GM21360 (cell line): Measurements from ENCODE around the gene WIPF3.

Experiments used
- ATAC-seq: cut with Tn5 transposase; IDR thresholded peaks from one replicate; pipeline ENCODE4 v1.9.1; 2021; ENCODE audit warnings: mild to moderate bottlenecking, moderate library complexity; ENCODE audit not compliant: unreplicated experiment

WIPF3 gene

GRCh38 chr7:29806208-29806994 lies at the start of gene WIPF3:
Gene WIPF3 (plus strand): TSS chr7:29806508. CDS start chr7:29834725, 28,217 bp downstream.
- no peak for ATAC-seq

DNA sequence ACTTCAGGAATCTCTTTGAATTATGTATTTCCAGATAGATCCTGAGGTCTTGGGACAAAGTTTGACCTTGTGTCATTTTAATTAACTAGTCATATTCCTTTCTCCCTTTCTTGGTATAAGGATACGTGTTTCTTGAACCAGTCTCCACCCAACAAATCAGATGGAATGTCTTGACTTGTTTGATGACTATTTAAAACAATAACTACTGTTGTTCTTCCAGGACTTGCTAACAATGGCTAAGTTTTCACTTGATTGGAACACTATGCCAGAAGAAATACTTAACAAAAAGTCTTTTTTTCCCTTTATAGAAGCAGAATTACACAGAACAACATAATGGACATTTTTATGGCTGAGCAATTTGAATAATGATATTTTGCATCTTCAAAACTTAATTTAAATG lies 43.0 kb upstream of the WIPF3 start:
- ATAC-seq = no peak

DNA sequence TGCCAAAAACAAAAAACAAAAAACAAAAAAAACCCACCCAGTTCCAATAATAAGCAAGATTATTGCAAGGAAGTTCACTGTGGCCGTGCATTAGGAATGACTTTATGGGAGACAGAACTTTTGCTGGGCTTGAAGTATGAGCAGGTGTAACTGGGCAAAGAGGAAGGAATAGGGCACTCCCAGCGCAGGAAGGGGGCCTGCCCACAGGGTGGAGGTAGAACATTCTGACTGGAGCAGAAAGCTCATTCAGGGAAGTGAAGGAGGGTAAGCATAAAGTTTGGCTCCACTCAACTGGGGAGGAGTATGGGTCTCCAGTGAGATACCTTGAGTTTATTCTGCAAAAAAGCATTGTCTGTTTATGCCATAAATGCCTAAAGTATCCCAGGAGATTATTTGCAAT lies 42.1 kb upstream of the WIPF3 start:
- no peak for ATAC-seq

DNA sequence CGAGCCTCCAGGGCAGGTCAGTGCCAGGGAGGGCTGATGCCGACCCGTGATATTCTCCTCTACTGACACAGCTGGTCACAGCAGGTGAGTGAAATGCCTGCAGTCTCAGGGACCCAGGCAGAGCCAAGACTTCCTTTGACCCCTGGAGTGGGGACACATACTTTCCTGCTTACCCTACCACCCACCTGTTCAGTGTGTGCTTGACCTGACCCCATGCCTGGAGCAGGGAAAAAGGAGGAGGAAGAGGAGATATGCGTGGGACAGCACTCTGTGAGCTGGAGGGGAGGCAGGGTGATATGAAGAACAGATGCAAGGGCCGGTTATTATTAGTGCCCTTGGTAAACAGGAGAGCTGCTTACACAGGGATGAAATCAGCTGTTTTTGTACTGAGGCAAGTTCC lies 40.8 kb upstream of the WIPF3 start:
- ATAC-seq = no peak

- no peak for ATAC-seq
Observed at GRCh38 chr7:29770371-29770770, 35.9 kb upstream of the WIPF3 start.

DNA sequence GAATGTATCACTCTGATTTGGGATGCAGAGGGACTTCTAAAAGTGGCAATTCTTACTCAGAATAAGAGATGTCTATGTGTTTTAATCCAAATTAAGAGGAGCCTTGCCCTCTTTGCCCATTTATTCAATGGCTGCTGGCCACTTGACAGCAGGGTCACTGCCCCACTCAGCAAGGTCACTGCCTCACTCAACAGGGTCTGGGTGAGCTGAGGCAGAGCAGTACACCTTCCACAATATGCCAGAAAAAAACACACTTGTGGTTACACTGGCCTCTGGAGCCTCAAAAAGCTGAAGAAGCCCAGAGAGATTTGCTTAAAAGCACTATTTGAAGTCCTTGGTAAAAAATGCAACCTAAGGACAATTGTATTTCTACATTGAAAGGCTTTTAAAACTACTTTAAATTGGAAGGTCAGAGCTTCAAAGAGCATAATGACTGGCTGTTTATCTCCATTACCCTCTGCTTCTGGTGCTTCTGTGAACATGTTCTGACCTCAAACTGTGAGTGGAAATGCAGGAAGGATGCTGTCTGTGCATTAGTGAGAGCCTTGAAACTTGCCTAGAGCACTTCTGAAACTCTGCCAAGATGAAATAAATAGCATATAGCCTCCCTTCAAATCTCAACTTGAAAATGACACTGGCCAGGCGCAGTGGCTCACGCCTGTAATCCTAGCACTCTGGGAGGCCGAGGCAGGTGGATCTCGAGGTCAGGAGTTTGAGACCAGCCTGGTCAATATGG lies 35.1 kb upstream of the WIPF3 start:
- ATAC-seq = no peak

GRCh38 chr7:29779017-29779416 lies 27.3 kb upstream of the WIPF3 start:
- no peak for ATAC-seq

- no peak for ATAC-seq
Observed at GRCh38 chr7:29780346-29780745, 26.0 kb upstream of the WIPF3 start.

GRCh38 chr7:29783671-29784070 lies 22.6 kb upstream of the WIPF3 start:
- ATAC-seq = no peak

DNA sequence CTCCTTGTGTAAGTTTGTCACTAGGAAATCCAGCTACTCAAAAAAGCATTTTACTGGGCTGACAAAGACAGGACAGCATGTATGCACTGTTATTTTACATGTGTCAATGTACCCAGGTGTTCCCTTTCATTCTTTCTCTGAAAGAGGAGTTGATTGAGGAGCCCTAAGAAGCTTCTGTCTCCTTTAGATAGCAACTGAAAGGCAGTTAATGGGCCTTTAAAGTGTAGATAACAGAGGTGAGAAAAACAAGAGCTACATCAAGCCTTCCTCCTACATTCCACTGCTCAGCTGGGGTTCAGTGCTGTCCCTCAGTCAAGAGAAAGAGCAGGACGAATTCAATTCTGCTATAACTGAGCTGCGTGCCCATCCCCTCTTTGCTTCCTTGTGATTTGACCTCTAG lies 12.8 kb upstream of the WIPF3 start:
- ATAC-seq = no peak

GRCh38 chr7:29794959-29795629 lies 11.2 kb upstream of the WIPF3 start:
- no peak for ATAC-seq

GRCh38 chr7:29795696-29796580 lies 10.4 kb upstream of the WIPF3 start:
- no peak for ATAC-seq

DNA sequence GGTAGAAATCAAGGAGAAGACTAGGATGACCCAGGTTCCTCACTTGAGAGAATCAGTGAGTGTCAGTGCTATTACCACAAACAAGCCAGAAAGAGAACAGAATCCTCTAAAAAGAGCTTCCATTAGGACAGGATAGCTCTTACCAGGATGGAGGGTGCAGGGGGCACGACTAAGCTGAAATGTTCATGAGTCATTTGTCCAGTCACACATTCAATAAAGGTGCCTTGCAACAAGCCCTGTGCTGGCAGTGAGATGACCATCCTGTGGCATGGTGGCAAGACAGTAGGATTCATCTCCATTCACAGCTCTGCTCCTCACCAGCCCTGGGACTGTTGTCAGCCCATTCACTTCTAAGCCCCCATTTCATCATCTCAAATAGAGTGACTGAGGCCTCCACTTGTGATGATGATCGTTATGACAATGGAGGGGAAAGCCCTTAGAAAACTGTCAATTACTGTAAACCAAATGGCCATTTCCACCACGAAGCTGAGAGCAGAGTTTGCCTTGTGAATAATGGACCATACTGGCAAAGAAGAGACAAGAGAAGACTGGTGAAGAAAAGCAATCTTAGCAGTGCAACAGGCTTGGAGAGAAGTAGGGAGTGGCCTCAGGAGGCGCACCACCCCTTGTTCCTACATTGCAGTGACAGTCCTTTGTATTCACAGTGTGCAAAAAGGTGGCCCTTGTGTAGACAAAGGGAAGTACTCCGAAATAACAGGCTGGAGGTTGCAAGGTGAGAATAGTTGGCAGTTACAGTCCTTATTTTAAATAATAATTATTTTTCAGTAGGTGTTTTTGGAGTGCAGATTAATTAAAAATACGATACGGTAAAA lies 9.0 kb upstream of the WIPF3 start:
- ATAC-seq = no peak

- ATAC-seq = no peak
Observed at GRCh38 chr7:29798422-29798821, 7.9 kb upstream of the WIPF3 start.

DNA sequence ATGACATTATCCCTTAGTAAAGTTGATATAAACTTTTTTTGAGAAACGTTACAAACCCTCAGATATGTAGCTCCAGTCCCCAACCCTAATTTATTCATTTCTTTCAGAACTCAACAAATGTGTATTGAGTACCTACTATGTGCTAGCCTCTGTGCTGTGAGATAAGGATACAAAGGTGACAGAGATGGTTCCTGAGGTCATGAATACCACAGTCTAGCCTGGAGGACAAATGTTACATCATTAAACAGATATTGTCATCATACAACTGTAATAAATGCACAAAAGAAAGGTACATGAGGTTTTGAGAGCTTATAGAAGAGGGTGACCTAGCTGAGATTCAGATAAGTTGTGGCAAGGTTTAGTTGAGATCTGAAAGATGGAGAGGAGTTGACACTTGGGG lies 4.4 kb upstream of the WIPF3 start:
- no peak for ATAC-seq

- no peak for ATAC-seq
Observed at GRCh38 chr7:29805031-29805430, 1.3 kb upstream of the WIPF3 start.

DNA sequence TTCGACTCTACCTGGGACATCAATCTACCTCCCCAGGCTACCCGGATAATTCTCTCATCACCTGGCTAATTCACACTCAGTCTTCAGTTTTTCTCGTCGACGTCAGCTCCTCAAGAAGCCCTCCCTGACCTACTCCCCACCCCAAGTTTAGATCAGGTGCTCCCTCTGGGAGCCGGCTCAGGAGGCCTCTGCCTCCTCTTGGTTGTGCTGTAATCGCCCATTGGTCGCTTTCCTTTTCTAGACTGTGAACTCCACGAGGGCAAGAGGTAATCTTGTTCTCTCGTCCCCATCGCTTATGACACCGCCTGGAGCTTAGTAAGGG lies 461 bp upstream of the WIPF3 start:
- no peak for ATAC-seq

- no peak for ATAC-seq
Observed at GRCh38 chr7:29806995-29807841, 910 bp downstream of the WIPF3 start.

GRCh38 chr7:29808075-29808801 lies 1.9 kb downstream of the WIPF3 start:
- no peak for ATAC-seq
